Loucy (cell line): ENCODE data around the gene ACOT12.

Experiments used
- CTCF ChIP-seq: fragments of 200-600 bp; sonication (generic); conservative IDR thresholded peaks from 2 replicates; pipeline ENCODE4 v1.5.1; 2014; ENCODE audit warnings: mild to moderate bottlenecking, antibody characterized with exemption, low read length
- EZH2phosphoT487 ChIP-seq: fragments of 200-600 bp; IDR thresholded peaks from 2 replicates; pipeline ENCODE4 v1.6.1; 2018; ENCODE audit warnings: antibody characterized with exemption, mild to moderate bottlenecking, moderate library complexity, borderline replicate concordance

DNA sequence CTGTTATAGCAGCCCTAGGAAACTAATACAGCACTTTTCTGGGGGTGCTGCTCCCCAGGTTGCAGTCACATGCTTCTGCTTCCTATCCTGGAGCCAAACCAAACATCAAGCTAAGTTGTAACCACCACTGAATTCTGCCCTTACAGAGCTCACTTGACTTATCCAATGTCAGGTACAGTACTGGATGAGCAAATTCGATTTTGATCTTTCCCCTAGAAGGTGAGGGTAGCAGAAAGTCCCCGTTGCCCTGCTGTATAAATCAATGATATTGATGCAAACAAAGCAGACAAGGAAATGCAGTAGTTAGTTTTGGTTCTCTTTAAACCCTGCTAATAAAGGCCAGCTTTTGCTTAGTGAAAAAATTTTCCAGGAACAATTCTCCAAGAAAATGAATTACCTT, 56.1 kb downstream of the ACOT12 start:
- no peak for TF ChIP-seq CTCF
- no peak for TF ChIP-seq EZH2phosphoT487
